AML-193 (cell line): ENCODE results near the gene SNX9.

Experiments
- DNase-seq, 2 experiments: peaks; one replicate each; lab custom pipeline; 2025; lab: John Stamatoyannopoulos, UW

The SNX9 gene

DNA sequence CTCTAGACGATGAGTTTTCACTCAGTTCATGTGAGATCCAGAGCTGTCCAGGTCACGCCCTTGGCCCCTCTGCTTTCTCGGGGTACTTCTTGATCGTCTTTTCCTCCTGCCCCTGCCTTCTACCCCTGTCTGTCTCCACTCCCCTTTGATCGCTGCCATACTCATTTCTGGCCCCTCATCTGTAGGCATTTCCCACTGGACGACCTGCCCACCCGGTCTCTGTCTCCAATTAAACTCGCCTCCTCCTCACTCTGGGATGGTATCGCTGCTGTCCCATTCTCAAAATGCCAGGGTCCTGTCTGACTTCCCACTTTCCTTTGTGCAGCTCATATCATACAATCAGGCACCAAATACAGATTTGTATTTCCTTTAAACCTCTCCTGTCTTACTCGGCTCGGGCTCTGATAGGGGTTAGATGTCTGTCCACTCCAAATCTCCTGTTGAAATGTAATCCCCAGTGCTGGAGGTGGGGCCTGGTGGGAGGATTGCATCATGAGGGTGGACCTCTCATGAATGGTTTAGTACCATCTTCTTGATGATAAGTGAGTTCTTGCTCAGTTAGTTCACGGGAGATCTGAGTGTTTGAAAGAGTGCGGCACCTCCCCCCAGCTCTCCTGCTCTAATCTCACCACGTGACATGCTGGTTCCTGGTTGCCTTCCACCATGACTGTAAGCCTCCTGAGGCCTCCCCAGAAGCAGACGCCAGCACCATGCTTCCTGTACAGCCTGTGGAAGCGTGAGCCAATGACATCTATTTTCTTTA lies 155.2 kb downstream of the SNX9 start:
- DNase-seq, result no peak

DNA sequence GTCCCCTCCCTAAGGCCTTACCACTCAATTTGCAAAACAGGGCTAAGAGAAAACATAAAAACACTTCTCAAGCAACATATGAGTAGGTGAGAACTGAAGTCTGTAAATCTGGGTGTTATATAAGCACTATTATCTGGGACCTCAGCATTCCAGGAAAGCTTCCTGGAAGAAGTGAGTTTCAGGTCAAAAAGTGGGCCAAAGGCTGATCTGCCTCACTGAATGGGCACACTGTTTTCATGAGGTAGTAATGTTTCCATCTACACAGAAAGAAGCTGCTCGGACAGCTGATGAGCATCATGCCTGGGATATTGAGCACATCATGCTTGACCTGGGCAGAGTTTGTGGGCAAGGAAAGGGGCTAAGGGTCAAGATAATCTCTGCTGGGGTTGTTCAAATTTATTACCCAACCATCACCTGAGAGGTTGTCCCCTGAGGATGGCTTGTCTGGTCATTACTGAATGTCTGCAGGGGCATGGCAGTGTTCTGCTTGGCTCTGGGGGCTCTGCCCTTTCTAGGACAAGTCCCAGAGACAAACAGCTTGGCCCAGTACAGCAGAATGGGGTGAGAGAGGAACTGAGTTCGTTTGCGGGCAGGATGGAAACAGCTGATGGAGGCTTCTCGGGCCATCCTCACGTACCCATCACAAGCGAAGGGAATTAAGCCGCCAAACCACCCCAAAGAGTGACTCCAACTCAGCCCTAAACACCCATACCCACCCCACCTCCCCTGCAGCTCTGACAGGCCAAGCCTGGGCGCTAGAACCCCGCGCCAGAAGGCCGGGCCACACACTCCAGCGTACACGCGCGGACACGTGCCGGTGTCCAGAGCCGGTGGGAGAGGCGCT lies 157.5 kb downstream of the SNX9 start:
- peak; percentile 50 to 68 for DNase-seq

DNA sequence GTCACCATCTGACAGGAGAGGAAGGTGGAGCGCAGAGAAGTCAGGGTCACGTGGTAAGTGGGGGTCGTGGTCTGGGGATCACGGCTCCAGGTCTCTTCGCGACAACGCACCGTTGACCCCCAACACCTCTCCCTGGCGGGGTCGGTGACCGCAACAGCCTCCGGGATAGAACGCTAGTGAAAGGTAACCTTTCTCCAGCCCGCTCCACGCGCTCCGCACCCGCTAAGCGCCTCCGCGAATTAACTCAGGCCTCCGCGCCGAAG lies 158.0 kb downstream of the SNX9 start:
- DNase-seq, result peak in 1 of 2 experiments; percentile 57

DNA sequence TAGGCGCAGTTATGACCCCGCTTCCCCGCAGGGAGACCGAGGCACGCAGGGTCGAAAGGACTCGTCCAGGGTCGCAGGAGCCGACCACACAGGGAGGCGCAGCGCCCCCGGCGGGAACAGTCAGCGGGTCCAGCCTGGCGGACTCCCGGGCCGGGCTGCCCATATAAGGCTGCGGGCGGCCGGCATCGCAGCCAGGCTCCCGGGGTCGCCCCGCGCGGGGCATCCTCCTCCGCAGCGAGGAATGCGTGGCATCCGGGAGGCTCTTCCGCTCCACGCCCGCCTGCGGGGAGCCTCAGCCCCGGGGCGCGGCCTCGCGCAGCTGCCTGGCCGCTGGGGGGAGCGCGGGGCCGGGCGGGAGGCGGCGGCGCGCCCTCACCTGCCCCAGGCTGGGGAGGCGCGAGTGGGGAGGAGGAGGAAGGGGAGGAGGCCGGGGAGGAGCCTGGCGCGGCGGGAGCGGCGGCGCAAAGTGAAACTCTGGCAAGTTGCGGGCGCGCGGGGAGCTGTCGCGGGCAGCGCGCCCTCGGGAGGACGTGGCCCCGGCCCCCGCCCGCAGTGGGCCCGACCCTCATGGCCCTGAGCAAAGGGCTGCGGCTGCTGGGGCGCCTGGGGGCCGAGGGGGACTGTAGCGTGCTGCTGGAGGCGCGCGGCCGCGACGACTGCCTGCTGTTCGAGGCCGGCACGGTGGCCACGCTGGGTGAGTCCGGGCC lies 158.5 kb downstream of the SNX9 start, which contains the start of gene SYNJ2:
Gene SYNJ2 (plus strand): TSS at position 469 of the 707 bp plus-strand sequence. CDS start 99 bp downstream, at position 568.
- DNase-seq, result peak; percentile 67 to 72

DNA sequence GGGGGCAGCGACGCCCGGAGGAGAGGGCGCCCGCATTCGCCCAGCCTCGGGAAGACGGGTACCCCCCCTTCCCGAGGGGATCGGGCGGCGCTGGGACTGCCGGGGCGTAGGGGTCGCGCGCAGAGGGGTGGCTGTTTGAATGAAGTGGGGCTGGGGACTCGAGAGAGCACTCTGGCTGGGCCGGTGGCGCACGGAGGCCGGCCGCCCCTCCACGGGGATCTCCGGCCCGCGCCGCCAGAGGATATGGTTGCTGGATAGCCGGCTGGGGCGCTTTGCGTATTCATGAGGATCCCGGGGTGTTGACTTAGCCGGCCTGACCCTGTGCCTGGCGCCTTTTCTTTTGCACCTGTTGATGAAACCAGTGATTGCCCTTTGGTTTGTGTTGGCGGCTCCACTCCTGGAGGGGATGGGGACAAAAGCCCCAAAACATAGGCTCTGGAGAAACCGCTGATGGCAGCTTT lies 159.1 kb downstream of the SNX9 start:
- no peak for DNase-seq

DNA sequence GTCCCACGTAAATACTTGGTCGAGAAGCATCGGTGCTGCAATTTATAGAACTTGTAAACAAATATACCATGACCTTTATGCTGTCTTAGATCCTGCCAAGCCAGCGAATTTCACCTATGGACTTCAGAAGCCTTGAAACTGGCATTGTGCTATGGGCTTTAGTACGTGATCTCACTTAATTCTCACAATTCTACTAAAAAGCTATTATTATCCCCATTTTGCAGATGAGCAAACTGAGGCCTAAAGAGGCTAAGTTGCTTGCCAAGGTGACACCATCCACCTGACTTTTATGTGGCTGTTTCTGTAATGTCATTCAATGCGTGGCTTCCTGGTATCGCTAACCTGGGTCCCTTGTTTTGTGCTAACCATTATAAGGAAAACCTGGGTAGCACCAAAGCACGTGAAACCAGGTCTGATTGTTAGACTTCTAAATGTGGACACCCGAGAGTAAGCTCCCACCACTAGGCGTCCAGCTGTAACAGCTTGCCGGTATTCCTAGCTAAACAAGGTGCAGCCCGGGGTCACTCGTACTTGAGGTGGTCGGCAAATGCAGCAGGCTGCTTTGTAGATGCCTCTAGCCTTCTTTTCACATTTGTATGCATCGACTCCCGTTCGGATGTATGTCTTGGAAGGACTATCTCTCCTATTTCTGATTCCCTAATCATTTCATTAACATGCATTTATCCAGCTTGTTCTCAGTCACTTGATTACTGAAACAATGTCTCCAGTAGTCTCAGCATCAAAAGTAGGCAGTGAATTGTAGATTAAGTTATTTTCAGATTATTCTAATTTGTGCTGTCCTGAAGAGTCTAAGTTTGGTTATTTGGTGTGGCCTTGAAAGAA lies 159.7 kb downstream of the SNX9 start:
- DNase-seq, result peak; percentile 55 to 57

DNA sequence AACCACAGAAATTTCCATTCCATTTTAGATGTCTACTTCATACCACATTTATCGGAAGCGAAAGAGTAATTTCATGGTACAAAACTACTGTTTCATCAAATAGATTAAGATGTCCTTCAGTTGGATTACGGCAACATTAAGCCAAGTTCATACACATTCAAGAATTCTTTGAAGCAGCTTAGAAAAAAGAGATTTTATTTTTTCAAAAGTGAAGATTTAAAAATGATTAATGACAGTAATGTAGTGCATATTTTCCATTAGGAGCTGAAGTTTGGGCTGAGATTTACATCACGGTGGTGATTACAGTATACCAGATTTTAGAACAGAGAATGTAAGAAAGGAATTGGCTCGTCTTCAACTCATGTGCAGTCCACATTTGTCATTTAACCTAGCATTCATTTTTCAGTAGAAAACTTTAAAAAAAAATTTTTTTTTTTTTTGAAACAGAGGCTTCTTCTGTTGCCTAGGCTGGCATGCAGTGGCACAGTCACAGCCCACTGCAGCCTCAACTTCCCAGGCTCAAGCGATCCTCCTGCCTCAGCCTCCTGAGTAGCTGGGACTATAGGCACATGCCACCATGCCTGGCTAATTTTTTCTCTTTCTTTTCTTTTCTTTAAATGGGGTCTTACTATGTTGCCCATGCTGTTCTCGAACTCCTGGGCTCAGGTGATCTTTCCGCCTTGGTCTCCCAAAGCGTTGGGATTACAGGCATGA lies 160.5 kb downstream of the SNX9 start:
- no peak for DNase-seq

DNA sequence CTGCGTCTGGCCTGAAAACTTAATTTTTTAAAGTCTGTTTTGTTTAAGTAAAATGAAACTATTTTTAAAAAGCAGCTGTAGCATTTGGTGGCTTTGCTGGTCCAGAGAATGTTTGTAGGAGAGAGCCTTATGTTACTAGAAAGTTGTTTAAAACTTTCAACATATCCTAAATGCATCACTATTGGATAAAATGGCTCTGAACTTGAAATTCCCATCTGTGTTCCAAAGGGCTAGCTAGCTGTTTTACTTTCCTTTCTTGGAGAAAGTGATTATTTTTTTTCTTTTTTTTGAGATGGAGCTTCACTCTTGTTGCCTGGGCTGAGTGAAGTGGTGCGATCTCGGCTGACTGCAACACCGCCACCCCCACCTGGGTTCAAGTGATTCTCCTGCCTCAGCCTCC lies 161.1 kb downstream of the SNX9 start:
- no peak for DNase-seq

DNA sequence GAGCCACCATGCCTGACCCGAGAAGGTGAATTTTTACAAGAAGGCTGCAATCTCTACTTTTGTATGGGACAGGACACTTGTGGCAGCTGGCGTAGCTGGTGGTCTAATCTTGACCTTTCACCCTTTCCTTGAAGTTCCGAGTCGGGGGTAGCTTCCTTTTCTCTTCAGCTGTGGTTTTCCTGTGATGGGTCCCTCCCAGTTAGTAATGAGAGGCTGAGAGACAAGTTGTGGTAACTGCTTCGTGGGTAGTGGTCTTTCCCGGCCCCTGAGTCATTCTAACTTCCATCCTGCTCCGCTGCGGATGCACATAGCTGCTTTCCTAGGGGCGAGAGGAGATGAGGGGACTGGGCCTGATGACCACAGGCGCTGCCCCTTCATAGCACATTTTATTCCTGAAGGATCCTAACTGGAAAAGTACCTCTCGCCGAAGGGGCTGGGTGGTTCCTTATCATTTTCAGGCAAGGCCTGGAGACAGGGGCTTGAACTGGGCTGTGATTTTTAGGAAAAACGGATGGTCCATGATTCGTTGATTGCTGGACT lies 161.7 kb downstream of the SNX9 start:
- peak in 1 of 2 experiments; percentile 21 for DNase-seq

DNA sequence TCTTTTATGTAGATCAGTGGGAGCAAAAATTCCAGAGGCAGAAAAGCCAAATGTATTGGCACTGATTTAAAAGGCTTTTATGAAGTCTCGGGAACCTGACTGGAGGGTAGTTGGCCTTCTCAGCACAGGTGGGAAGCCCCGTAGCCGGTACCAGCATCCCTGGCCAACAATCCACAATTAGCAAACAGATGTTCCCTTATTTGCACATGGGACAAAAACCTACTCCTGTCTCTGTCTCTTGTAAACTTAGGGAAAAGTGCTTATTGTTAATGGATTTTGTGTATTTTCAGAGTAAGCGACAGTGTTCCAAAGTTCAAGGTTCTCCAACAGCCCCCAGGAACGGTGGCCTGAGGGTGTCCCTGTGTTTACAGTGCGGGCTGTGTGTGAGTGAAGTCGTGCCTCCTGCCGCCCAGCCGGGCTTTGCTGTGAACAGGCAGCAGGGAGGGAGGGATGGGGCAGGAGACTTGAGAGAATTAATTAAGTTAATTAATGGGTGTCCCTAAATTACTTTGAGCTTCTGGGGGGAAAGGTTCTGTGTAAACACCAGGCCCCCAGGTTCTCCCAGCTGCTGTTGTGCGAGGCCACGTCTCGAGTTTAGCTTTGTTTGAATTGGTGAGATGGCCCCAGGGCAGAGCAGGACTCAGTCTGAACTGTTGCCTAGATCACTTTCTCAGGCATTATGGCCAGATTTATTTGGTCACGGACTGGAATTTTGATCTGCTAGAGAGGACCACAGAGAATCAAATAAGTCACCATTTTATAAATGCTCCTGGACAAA lies 162.5 kb downstream of the SNX9 start:
- DNase-seq, result no peak

DNA sequence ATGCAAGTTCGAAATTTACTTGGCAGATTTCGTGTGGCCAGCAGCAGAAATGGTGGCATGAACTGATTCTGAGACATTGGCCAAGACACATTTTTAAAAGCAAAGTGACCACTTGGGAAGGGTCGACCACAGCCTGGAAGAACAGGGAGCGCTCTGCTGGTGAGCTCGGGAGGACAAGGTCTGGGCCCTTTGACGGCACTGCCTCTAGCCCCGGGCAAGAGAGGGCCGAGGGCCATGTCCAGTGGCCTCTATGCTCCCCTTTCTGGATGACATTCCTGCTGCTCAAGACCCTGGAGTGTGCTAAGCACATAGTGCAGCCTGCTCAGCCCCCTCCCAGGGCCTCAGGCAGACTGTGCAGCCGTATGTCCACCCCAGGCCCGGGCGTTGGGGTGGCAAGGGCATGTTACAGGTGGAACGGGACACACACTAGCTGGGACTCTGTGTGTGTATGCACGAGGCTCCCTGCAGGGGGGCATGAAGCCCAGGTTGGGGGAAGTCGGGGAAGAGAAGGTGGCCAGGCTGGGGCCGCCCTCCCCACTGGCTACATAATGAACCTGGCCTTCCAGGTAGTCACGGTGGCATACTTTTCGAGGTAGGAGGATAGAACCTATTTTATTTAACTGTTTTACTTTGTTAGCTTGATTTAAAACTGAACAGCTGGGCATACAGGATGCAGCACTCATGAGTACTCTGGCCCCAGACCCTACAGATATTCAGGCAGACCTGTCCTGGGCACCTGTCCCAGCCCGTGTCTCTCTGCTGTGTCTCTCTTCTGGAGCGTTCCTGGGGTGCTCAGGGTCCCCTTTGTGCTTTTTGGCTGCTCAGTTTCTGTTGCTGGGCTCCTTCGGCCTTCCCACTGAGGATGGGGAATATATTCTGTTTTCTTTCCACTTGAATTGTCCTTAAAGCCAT lies 165.0 kb downstream of the SNX9 start:
- no peak for DNase-seq

DNA sequence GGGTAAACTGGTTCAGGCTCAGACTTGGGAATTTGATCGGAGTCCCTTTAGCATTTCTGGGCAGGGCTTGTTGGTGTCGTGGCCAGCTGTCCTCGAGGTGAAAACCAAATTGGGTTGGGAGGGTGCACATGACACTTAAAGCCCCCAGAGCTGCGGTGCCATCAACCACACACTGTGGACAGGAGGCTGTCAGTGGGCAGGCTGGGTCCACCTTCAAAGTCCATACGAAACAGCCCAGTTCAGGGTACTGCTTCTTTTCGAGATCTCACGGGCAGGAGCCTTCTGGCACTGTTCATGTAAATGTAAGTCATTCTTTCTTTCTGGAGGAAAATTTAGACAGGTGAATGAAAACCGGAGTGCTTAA lies 165.6 kb downstream of the SNX9 start:
- DNase-seq, result no peak

DNA sequence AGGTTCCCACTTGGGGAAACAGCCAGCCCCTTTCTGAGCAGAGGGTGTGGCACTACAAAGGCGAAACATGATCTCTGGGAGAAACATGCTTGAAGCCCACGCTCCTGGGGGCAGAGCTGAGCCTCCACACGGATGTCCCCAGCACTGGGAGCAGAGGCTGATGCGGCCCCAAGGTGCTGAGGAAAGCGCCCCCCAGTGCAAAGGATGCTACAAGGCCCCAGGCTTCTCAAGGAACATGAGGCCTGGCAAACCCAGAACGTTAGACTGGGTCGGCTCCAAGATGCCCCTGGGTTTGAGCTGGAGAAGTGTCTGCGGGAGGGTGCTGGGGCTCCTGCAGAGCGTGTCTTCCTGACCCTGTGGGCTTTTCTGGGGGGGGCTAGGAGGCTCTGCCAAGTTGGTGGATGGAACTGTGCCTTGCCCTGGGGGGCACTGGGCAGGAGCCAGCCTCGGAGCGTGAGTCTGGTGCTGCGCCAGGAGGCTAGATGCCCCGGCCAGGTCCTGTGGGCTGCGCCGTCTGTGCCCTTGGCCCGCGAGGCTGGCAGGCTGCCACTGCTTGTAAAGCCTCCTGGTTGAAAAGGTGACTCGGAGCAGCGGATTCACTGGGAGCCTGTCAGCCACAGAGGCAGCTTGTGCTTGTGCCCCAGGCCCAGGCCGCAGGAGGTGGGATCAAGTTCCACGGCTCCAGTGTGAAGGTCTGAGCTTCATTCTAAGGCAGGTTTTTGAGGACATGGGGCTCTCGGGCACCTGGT lies 166.7 kb downstream of the SNX9 start:
- DNase-seq, result no peak

DNA sequence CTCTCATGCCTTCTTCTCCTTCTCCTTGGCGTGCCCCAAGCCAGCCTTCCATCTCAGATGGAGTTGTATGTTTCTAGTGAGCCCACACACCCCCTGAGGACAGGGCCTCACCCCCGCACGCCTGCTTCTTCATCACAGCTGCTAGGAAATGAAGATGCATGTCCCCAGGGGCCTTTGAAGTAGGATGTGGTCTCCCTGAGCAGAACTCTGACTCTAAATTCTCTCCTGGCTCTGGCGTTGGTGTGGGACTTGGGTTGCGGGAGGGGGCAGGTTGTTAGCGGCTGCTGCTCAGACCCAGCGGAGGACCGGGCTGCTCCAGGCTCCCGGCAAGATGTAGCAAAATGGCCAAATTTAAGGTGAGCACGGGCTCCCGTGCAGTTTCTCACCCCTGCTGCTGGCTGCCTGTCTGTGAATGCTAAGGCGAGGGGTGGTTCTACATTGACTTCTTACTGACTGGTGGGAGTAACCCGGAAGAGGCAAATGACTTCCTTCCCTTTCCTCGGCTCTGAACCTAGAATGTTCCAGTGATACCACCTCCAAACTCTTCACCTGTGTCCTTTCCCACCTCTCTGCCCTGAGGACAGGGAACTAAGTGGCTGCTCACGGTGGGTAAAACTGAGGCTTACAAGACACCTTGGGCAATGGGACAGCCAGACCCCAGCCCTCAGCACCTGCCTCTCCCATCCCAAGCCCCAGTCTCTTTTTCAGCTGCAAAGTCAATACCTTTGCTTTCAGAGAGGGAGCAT lies 167.4 kb downstream of the SNX9 start:
- DNase-seq, result no peak

DNA sequence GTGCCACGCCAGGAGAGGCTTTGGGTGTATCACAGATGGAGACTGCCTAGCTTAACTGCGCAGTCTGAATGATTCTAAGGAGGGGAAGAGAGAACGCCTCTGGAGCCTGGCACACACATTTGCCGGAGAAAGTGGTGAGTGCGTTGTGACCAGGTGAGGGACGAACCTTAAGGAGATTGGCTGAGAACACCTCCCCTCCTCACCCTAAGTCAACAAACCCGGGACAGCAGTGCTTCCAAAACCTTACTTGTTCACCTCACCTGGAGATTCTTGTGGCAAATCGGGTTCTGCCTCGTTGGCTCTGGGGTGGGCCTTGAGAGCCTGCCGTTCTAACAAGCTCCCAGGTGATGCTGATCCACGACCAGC lies 168.0 kb downstream of the SNX9 start:
- DNase-seq, result no peak

DNA sequence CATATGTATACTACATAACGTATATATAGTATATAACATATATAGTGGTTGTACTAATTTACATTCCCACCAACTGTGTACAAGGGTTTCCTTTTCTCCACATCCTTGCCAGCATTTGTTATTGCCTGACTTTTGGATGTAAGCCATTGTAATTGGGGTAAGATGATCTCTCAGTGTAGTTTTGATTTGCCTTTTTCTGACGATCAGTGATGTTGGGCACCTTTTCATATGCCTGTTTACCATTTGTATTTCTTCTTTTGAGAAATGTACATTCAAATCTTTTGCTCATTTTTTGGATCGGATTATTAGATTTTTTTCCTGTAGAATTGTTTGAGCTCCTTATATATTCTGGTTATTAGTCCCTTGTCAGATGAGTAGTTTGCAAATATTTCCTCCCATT lies 170.0 kb downstream of the SNX9 start:
- no peak for DNase-seq

DNA sequence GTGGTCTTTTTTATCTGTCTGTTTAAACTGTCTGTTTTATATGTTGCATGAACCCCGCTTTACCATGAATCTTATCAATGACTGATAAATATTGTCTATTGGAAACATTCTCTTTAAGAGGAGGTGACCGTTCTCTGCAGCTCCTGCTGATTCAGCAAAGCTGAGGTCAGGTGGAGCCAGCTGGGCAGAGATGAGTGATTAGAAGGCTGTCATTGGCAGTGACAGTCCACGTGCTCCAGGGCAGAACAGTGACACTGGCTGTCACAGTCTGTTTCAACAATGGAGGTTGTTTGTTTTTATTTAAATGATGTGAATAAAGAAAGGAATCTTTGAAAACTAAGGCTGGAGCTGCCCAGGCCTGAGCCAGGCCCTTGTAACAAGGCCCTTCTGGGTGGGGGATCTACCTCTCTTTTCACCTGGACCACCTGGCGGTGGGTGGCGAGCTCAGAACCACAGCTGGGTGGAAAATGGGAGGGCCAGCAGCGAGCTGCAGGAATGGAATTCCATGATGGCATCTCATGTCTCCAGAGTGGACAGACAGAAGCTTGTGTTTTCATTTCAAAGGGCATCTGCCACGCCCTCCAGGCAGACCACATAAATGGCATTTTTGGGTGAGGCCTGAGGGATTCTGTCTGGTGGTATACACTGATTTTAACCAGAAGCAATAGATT lies 171.2 kb downstream of the SNX9 start:
- no peak for DNase-seq
